ENCODE measurements around the gene TSPAN4.

DNA sequence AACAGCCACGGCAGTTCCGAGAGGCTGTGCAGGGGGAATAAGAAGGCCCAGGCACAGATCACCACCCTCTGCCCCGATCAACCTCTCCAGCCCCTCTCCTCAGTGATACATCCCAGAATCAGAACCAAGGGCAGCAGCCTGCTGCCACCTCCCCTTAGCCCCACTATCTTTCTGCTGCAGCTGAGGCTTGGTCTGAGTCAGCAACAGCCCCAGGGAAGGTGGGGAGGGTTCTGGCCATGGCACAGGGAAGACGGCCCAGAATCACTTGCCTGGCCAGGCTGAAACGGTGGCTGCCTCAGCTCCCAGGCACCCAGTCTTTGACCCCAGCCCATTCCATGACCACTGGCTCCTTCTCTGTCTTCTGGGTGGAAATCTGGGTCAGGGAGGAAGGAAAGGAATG is 65.6 kb downstream of the TSPAN4 start:
- TF ChIP-seq, protein P1, sequence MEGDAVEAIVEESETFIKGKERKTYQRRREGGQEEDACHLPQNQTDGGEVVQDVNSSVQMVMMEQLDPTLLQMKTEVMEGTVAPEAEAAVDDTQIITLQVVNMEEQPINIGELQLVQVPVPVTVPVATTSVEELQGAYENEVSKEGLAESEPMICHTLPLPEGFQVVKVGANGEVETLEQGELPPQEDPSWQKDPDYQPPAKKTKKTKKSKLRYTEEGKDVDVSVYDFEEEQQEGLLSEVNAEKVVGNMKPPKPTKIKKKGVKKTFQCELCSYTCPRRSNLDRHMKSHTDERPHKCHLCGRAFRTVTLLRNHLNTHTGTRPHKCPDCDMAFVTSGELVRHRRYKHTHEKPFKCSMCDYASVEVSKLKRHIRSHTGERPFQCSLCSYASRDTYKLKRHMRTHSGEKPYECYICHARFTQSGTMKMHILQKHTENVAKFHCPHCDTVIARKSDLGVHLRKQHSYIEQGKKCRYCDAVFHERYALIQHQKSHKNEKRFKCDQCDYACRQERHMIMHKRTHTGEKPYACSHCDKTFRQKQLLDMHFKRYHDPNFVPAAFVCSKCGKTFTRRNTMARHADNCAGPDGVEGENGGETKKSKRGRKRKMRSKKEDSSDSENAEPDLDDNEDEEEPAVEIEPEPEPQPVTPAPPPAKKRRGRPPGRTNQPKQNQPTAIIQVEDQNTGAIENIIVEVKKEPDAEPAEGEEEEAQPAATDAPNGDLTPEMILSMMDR (IDR thresholded peaks at IDR 0.05): no peak
- TF ChIP-seq EZH2 (IDR thresholded peaks at IDR 0.05; ENCODE audit: borderline replicate concordance, insufficient read depth, low read depth, low read length, poor library complexity, severe bottlenecking): no peak
